HEK293 (cell line): ENCODE results near the gene HYOU1.
A peak's percentile ranks its signal among the peaks of the same experiment; 100 is the strongest.

ENCODE experiments used
- CTCF ChIP-seq: fragments of 450-650 bp; formaldehyde crosslinking; IDR thresholded peaks from 2 replicates; pipeline ENCODE4 v1.5.1; 2016; ENCODE audit warnings: missing biosample characterization, missing genetic modification characterization
- SP2 ChIP-seq: fragments of 450-650 bp; formaldehyde crosslinking; IDR thresholded peaks from 2 replicates; pipeline ENCODE4 v1.5.1; 2016; ENCODE audit warnings: missing biosample characterization, missing genetic modification characterization
- ZNF341 ChIP-seq: fragments of 450-650 bp; formaldehyde crosslinking; IDR thresholded peaks from 2 replicates; pipeline ENCODE4; 2016; ENCODE audit warnings: low read depth, missing biosample characterization, missing genetic modification characterization
- ZSCAN5A ChIP-seq: fragments of 450-650 bp; formaldehyde crosslinking; IDR thresholded peaks from 2 replicates; pipeline ENCODE4 v1.5.1; 2016; ENCODE audit warnings: missing biosample characterization, missing genetic modification characterization
- TF ChIP-seq, protein P1 (sequence below): fragments of 450-650 bp; formaldehyde crosslinking; IDR thresholded peaks from 2 replicates; pipeline ENCODE4 v1.5.1; 2016; ENCODE audit warnings: missing biosample characterization, missing genetic modification characterization
- TF ChIP-seq, protein P2 (sequence below): fragments of 450-650 bp; formaldehyde crosslinking; conservative IDR thresholded peaks from 2 replicates; pipeline ENCODE4 v1.5.1; 2016; ENCODE audit warnings: low read depth, missing biosample characterization, missing genetic modification characterization

DNA sequence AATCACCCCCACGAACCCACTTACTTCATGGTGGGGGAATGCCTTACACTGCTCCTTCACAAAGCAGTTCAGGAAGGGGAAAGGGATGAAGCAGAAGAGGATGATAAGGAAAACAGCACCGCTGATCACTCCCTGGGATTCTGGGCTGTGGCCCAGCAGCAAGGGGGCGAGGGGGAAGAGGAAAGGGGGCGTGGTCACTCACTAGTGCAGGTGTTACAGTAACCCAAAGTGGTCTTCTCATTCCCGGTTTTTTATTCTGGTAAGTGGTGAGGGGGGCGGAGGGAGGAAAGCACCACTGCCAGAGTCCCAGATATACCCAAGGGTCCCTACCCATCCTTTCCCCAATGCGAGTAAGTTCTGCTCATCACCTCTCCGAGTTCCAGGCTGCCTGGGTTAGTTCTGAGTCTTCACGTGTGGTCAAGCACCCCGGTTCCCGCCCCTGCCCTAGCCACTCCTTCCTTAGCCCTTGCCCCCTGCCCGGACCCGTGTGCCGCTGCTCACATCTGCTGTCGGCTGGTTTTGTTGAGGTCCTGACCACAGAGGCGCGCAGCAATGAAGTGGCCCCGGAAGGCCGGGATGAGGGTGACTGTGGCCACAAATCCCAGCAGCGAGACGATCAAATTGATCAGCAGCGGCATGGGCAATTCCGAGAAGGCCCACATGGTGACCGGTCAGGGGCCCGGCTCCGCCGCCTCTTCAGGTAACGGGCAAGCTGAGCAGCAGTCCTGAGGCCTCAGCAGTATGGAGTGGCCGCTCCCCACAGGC lies 44.2 kb upstream of the HYOU1 start:
- TF ChIP-seq, protein P1, sequence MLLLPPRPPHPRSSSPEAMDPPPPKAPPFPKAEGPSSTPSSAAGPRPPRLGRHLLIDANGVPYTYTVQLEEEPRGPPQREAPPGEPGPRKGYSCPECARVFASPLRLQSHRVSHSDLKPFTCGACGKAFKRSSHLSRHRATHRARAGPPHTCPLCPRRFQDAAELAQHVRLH (tag by site-specific recombination): no peak
- TF ChIP-seq ZNF341 (tag by site-specific recombination): peak; percentile 11; the same call in 1 of the 2 replicates
- TF ChIP-seq, protein P2, sequence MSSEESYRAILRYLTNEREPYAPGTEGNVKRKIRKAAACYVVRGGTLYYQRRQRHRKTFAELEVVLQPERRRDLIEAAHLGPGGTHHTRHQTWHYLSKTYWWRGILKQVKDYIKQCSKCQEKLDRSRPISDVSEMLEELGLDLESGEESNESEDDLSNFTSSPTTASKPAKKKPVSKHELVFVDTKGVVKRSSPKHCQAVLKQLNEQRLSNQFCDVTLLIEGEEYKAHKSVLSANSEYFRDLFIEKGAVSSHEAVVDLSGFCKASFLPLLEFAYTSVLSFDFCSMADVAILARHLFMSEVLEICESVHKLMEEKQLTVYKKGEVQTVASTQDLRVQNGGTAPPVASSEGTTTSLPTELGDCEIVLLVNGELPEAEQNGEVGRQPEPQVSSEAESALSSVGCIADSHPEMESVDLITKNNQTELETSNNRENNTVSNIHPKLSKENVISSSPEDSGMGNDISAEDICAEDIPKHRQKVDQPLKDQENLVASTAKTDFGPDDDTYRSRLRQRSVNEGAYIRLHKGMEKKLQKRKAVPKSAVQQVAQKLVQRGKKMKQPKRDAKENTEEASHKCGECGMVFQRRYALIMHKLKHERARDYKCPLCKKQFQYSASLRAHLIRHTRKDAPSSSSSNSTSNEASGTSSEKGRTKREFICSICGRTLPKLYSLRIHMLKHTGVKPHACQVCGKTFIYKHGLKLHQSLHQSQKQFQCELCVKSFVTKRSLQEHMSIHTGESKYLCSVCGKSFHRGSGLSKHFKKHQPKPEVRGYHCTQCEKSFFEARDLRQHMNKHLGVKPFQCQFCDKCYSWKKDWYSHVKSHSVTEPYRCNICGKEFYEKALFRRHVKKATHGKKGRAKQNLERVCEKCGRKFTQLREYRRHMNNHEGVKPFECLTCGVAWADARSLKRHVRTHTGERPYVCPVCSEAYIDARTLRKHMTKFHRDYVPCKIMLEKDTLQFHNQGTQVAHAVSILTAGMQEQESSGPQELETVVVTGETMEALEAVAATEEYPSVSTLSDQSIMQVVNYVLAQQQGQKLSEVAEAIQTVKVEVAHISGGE (tag by site-specific recombination): no peak
- no peak for TF ChIP-seq SP2 (tag by site-specific recombination)
- no peak for TF ChIP-seq CTCF (tag by site-specific recombination)
- TF ChIP-seq ZSCAN5A (tag by site-specific recombination): no peak
